Coronary artery (tissue), 2 donors: ENCODE data around the gene HIRA.

Source experiments
- DNase-seq: peaks from one replicate; pipeline ENCODE4 v3.0.0-alpha.2; 2017; ENCODE audit warnings: low spot score
- H3K27ac ChIP-seq, 2 donors: fragments of 200-600 bp; sonication (generic); one replicate each; pipeline ENCODE4 v1.5.1; 2016 to 2019
- H3K4me3 ChIP-seq: fragments of 200-600 bp; sonication (generic); 2 replicates; pipeline ENCODE4 v1.5.1; 2016; ENCODE audit warnings: mild to moderate bottlenecking, moderate library complexity
- TF ChIP-seq, protein P1 (sequence below): fragments of 200-600 bp; sonication (generic); IDR thresholded peaks from one replicate; pipeline ENCODE4 v1.5.1; 2019; ENCODE audit warnings: antibody characterized with exemption

The HIRA gene

DNA sequence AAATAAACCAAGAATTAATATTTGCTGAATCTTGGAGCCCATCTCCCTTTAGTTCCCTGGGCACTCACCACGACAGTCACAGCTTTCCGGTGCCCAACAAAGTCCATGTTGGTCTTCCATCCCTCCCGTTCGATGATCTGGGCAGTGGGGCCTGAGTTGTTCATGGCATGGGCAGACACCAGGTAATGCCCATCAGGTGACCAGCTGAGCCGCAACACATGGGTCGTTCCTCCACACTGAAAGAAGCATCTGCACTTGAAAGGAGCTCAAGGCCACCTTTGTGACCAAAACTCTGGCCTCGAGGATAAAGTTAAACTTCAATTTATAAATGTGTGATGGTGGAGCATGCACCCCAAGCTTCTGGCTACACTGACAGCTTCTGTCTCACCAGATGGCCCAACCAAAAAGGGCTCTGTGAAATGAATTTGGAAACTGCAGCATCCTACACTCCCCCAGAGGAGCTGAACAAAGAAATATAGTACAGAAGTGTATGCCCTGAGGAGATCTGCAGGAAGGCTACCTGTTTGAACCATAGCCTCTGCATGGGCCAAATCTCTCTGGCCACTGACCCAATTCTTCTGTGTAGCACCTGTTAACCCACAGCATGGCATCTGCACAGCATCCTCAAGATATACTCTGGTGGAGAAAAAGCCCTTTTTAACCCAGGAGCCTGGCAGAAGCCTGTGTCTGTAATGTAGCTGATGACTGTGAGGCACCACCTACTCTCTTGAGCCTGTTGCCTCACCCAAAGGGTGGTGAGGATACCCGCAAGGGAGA is 37.1 kb downstream of the HIRA start:
- no peak overlapping the region for H3K27ac ChIP-seq
- DNase-seq = no peak
- TF ChIP-seq, protein P1, sequence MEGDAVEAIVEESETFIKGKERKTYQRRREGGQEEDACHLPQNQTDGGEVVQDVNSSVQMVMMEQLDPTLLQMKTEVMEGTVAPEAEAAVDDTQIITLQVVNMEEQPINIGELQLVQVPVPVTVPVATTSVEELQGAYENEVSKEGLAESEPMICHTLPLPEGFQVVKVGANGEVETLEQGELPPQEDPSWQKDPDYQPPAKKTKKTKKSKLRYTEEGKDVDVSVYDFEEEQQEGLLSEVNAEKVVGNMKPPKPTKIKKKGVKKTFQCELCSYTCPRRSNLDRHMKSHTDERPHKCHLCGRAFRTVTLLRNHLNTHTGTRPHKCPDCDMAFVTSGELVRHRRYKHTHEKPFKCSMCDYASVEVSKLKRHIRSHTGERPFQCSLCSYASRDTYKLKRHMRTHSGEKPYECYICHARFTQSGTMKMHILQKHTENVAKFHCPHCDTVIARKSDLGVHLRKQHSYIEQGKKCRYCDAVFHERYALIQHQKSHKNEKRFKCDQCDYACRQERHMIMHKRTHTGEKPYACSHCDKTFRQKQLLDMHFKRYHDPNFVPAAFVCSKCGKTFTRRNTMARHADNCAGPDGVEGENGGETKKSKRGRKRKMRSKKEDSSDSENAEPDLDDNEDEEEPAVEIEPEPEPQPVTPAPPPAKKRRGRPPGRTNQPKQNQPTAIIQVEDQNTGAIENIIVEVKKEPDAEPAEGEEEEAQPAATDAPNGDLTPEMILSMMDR = no peak
- no peak overlapping the region for H3K4me3 ChIP-seq

DNA sequence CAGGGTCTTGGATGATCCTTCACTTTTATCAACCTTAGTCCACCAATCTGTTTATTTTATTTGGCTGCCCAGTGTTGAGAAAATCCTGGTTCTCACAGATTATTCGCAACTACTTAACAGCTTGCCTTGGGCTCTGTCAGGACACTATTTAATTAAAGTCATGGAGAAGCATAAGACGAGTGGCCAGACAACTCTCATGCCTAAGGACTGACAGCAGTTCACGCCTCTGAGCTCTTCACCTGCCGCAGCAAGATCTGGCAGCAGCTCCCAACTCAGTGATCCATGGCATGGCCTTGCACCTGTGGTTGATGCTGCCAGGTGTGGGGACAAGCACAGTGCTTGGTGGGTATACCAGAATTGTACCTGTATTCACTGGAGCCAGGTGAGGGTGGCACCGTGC is 37.8 kb downstream of the HIRA start:
- H3K4me3 ChIP-seq = no peak overlapping the region
- H3K27ac ChIP-seq = no peak overlapping the region
- no peak for DNase-seq
- TF ChIP-seq, protein P1 = no peak

DNA sequence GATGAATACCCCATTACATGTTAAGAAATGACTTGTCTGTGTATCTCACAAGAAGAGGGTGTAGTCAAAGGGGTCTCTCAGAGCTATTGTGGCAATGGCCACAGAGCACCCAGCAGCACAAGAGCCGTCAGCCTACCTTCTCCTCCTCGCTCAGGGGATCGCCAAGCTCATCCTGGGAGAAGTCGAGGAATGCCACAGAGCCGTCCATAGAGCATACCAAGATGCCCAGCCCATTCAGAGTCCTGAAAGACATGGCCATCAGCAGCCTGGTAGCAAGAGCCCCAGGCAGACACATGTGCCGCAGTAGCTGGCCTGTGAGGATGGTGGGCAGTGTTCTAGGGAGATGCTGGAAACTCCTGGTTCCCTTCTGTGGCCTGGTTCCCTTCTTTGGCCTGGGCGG is 44.0 kb downstream of the HIRA start:
- H3K27ac ChIP-seq = no peak overlapping the region
- TF ChIP-seq, protein P1 = no peak
- DNase-seq = no peak
- H3K4me3 ChIP-seq = no peak overlapping the region

DNA sequence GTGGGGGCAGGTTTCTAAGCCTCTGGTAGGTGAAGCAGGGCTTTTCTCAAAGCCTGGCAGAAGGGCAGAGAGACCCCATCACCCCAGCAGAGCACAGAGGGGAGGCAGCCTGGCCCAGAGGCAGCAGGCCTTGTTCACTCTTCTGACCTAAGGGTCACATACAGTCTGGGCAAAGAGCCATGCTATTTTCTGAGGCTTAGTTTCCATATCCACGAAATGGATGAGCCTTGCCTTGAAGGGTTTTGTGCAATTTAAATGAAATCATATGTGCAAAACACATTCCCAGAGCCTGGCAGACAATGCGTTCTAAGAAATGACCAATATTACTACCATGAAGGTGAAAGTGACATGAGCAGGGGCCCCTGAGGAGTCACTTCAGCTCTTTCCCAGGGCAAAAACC is 44.5 kb downstream of the HIRA start:
- no peak for DNase-seq
- TF ChIP-seq, protein P1 = no peak
- Histone ChIP-seq H3K4me3 (no peak overlapping the region), H3K27ac (no peak overlapping the region)

DNA sequence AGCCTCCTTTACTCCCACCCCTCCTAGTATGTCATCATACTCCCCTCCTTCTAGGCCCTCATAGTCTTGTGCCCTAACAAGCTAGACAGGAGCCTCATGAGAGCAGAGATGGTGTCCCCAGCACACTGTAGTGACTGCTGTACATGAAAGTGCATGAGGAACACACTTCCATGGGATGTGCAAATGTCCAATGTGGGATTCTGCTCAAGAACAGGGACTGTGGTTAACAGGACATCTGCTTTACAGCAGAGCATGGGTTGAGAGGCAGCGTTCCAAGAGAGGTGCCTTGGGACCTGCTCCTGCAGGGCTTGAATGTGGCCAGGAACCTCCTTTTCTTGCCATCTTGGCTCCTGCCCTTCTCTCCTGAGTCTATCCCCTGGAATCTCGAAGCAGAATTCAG is 45.3 kb downstream of the HIRA start:
- no peak overlapping the region for H3K4me3 ChIP-seq
- no peak overlapping the region for H3K27ac ChIP-seq
- DNase-seq = no peak
- TF ChIP-seq, protein P1 = no peak

DNA sequence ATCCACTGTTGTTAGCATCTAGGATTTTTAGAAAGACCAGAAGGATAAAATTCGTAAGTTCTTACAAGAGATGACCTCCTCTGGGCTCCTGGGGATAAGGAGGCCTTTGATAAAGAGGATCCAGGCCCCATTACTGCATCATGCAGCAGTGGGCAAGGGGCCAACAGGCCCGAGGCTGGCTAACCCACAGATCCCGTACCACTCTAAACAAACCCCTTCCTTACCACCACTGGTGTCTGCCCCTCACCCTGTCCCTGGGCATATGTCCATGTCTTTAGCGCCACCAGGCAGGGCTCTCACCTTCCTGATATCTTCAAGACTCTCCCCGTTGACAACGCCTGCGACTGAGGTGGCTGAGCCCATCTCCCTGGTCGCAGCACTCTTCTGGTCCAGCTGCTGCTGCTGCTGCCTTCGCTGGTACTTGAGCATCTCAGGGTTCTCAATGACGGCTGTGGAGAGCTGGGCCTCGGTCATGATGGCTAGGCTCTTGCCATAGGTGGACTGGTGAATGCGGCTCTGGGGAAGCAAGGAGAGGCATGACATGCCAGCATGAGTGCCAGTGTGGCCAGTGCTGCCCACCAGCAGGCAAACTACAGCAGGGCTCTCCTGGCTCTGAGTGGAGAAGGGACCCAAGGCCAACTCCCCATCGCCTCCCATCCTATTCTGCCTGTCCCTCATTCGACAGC is 46.2 kb downstream of the HIRA start:
- H3K4me3 ChIP-seq = no peak overlapping the region
- TF ChIP-seq, protein P1 = no peak
- no peak for DNase-seq
- no peak overlapping the region for H3K27ac ChIP-seq

DNA sequence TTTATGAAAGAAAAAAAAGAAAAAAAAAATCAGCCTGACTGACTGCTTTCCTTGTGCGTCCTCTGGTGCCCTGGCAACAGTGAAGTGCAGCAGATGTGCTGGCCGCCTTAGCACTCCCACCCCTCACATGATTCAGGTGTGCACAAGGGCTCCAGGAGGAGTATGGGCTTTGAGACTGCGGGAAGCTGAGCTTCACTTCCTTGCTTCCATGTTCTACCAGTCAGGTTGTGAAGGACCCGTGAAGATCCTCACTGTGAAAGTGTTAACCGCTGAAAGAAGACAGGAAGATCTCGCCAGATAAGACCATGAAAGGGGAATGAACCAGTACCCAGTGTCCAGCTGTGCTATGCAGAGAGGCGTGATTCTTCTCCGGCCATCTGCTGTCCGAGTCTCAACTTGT is 48.2 kb downstream of the HIRA start:
- TF ChIP-seq, protein P1 = no peak
- peak; percentile 14 for DNase-seq

More for the DNA sequence above, 48.2 kb downstream of the HIRA start:
- no peak overlapping the region for H3K27ac ChIP-seq
- H3K4me3 ChIP-seq = no peak overlapping the region
